Activated CD4-positive, alpha-beta T cell treated with anti-CD3 and anti-CD28 coated beads, Interleukin-2, amount 10 ng/mL, durations not matched to agents 7 days and 5 days (primary cell): ENCODE results near the gene CMA1. TPM values are rescaled to one million over a fixed set of nuclear protein-coding genes. Genes with fewer than 3 reads are reported as not detected.
"Not testable (repeated sequence)": the region's sequence is repeated elsewhere in the genome, so short reads cannot be mapped to it uniquely, and the experiment has no call there.

Source experiments
- CTCF ChIA-PET: fragments of 350-600 bp; sonication (Branson Sonifier 250); formaldehyde crosslinking; loops from one replicate; lab custom pipeline; 2021; ENCODE audit warnings: antibody characterized with exemption; lab: Charles Lee
- POLR2A ChIA-PET: fragments of 350-600 bp; sonication (Branson Sonifier 250); formaldehyde crosslinking; loops from one replicate; lab custom pipeline; 2021; ENCODE audit warnings: antibody characterized with exemption; lab: Charles Lee
- DNase-seq: peaks from one replicate; pipeline ENCODE4 v3.0.0-alpha.2; 2020
- H3K27ac Mint-ChIP-seq: one replicate; pipeline ENCODE4 v1.8.0; 2021; ENCODE audit warnings: mild to moderate bottlenecking, moderate library complexity, mixed read lengths
- H3K27me3 Mint-ChIP-seq: one replicate; pipeline ENCODE4 v1.8.0; 2021; ENCODE audit warnings: mixed read lengths
- H3K36me3 Mint-ChIP-seq: one replicate; pipeline ENCODE4 v1.8.0; 2021; ENCODE audit warnings: low read depth, mixed read lengths
- H3K4me1 Mint-ChIP-seq: one replicate; pipeline ENCODE4 v1.8.0; 2021; ENCODE audit warnings: mixed read lengths
- H3K4me3 Mint-ChIP-seq: one replicate; pipeline ENCODE4 v1.8.0; 2021; ENCODE audit warnings: mild to moderate bottlenecking, moderate library complexity, mixed read lengths
- H3K9me3 Mint-ChIP-seq: one replicate; pipeline ENCODE4 v1.8.0; 2021; ENCODE audit warnings: mixed read lengths
- total RNA-seq, 2 experiments: library from RNA; stranded (reverse); gene quantifications; one replicate each; pipeline ENCODE4 v1.2.3, GENCODE V29; 2021

Gene CMA1, protein sequence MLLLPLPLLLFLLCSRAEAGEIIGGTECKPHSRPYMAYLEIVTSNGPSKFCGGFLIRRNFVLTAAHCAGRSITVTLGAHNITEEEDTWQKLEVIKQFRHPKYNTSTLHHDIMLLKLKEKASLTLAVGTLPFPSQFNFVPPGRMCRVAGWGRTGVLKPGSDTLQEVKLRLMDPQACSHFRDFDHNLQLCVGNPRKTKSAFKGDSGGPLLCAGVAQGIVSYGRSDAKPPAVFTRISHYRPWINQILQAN
- not detected for total RNA-seq

DNA sequence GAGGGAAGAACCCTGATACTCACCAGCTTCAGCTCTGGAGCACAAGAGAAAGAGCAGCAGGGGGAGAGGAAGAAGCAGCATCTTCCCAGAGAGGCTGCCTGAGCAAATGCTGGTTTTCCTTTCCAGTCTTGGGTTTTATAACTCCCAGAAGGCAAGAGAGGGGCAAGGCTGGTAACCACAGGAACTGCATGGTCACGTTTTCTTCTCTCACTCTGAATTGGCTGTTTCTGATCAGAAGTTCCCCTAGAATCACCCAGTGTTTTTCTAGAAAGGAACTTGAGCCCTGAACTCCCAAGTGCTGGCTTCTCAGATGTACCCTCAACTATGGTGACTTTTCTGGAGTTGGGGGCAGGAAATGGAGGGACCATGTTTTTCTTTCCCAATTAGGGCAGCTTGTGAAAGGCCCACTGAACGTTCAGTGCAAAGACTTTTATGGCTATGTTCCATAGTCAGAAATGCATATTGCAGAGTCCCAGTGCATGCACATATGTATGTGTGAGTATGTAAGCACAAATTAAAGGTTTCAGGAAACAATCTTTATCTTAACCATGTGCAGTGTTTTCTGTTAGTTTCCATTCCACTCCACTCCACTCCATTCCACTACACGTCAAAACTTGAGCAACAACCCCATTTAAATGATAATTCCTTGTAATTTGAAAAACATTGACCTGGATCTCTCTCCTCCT lies at the start of gene CMA1:
CMA1 (minus strand) TSS at position 111 of the 686 bp plus-strand sequence; CDS start at position 81, 30 bp downstream.
- Mint-ChIP-seq H3K27ac (no peak within 1 kb of the TSS), H3K9me3 (no peaks in the 10 kb centered on the region), H3K36me3 (no peaks in the 10 kb centered on the region), H3K4me3 (no peak within 1 kb of the TSS), H3K27me3 (peaks cover 14% of the 10 kb centered on the region), H3K4me1 (peaks cover 12% of the 10 kb centered on the region)
- DNase-seq = no peak
- POLR2A ChIA-PET = no interaction called here
- CTCF ChIA-PET = no interaction called here

DNA sequence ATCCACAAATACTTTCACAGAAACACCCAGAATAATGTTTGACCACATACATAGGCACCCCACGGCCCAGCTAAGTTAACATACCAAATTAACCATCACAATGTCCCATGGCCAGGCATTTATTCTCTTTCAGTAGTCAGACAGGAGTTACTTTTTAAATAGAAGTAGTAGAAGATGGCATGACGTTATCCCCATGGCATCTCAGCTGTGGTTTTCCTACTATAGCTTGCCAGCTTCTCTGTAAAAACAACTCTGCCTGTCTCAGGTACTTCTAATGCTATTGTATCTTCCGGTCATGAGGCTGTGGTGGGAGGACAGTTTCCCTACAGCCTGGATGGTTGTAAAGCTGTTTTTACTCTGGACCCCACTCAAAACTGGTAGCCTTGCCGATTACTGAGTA lies 48.7 kb upstream of the CMA1 start:
- DNase-seq = no peak
- peaks cover 4% of the 10 kb centered on the region for H3K9me3 Mint-ChIP-seq
- POLR2A ChIA-PET = no interaction called here
- peaks cover 4% of the 10 kb centered on the region for H3K27me3 Mint-ChIP-seq
- no peaks in the 10 kb centered on the region for H3K36me3 Mint-ChIP-seq
- no peak overlapping the region for H3K27ac Mint-ChIP-seq
- CTCF ChIA-PET = no interaction called here
- no peaks in the 10 kb centered on the region for H3K4me1 Mint-ChIP-seq
- H3K4me3 Mint-ChIP-seq = no peak overlapping the region

DNA sequence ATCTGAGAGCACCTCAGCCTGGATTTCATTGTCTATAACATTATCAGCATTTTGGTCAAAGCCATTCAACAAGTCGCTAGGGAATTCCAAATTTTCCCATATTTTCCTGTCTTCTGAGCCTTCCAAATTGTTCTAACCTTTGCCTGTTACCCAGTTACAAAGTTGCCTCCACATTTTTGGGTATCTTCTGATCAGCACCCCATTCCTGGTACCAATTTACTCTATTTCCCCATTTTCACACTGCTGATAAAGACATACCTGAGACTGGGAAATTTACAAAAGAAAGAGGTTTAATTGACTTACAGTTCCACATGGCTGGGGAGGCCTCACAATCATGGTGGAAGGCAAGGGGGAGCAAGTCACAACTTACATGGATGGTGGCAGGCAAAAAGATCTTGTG lies 41.0 kb upstream of the CMA1 start:
- H3K4me1 Mint-ChIP-seq, DNase-seq, POLR2A ChIA-PET, H3K4me3 Mint-ChIP-seq, H3K27ac Mint-ChIP-seq, CTCF ChIA-PET, H3K36me3 Mint-ChIP-seq: not testable (repeated sequence)
- Mint-ChIP-seq H3K27me3 (peaks cover 11% of the 10 kb centered on the region), H3K9me3 (peaks cover 25% of the 10 kb centered on the region)

DNA sequence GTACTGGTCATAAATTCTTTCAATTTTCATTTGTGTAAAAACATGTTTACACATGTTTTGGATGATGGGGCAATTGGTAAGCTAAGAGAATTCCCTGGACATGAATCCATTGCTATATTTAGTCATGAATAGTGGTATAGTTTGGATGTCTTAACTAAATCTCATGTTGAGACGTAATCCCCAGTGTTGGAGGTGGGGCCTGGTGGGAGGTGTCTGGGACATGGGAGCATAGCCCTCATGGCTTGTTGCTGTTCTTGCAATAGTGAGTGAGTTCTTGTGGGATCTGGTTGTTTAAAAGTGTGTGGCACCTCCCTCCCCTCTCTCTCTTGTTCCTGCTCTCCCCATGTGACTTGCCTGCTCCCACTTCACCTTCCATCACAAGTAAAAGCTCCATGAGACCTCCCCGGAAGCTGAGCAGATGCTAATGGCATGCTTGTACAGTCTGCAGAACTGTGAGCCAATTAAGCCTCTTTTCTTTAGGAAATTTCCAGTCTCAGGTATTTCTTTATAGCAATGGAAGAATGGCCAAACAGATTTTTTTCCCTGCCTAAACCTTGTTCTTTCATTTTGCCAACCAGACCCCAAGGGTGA lies 34.4 kb upstream of the CMA1 start:
- H3K27me3 Mint-ChIP-seq = peaks cover 18% of the 10 kb centered on the region
- H3K9me3 Mint-ChIP-seq = peaks cover 16% of the 10 kb centered on the region
- H3K27ac Mint-ChIP-seq = no peak overlapping the region
- no peak for DNase-seq
- no peaks in the 10 kb centered on the region for H3K36me3 Mint-ChIP-seq
- H3K4me3 Mint-ChIP-seq = no peak overlapping the region
- POLR2A ChIA-PET = no interaction called here
- CTCF ChIA-PET = no interaction called here
- H3K4me1 Mint-ChIP-seq = no peaks in the 10 kb centered on the region

DNA sequence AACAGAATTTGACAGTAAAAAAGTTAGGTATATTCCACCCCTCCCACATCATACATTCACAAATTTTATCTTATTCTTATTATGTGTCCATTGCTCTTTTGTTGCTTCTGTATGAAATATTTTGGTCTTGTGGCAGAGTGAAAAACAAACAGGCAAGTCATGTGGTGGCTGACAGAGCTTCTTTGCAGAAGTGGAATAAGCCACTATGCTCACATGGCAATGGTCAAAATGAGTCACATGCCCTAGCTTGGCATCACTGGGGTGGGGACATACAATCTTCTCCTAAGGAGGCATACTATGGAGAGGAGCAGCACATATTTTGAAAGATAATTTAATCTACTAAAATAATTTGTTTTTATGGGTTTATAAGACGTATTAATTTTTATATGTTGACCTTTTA lies 27.7 kb upstream of the CMA1 start:
- ChIA-PET POLR2A (no interaction called here), CTCF (no interaction called here)
- Mint-ChIP-seq H3K9me3 (peaks cover 11% of the 10 kb centered on the region), H3K27me3 (peaks cover 9% of the 10 kb centered on the region), H3K36me3 (no peaks in the 10 kb centered on the region), H3K4me3 (no peak overlapping the region), H3K27ac (no peak overlapping the region), H3K4me1 (peaks cover 2% of the 10 kb centered on the region)
- no peak for DNase-seq

DNA sequence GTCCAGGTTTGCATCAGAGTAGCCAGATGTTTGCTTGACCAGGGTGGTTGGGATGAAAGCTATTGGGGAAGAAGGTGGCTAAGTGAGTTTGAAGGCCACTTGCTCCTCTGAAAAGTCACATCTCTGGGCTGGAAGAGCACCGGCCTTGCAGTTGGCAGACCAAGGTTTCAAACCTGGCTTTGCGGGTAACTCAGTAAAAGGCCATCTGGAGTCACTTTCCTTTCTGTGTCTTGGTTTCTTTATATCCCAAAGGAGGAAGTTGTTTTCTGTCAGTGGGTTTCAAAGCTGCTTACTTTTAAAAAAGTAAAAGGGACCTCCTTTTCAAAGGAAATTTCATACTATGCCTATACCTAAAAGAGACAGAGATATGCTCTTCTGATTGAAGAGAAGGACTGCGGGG lies 26.2 kb upstream of the CMA1 start:
- no peaks in the 10 kb centered on the region for H3K36me3 Mint-ChIP-seq
- ChIA-PET CTCF (interaction anchor here (1.2 kb wide), 1 partner anchor 74 kb away, joined by 3 read pairs; no protein-coding TSS in a partner anchor), POLR2A (no interaction called here)
- no peak overlapping the region for H3K27ac Mint-ChIP-seq
- no peak overlapping the region for H3K4me3 Mint-ChIP-seq
- H3K27me3 Mint-ChIP-seq = peaks cover 7% of the 10 kb centered on the region
- DNase-seq = no peak
- peaks cover 5% of the 10 kb centered on the region for H3K9me3 Mint-ChIP-seq
- peaks cover 2% of the 10 kb centered on the region for H3K4me1 Mint-ChIP-seq

DNA sequence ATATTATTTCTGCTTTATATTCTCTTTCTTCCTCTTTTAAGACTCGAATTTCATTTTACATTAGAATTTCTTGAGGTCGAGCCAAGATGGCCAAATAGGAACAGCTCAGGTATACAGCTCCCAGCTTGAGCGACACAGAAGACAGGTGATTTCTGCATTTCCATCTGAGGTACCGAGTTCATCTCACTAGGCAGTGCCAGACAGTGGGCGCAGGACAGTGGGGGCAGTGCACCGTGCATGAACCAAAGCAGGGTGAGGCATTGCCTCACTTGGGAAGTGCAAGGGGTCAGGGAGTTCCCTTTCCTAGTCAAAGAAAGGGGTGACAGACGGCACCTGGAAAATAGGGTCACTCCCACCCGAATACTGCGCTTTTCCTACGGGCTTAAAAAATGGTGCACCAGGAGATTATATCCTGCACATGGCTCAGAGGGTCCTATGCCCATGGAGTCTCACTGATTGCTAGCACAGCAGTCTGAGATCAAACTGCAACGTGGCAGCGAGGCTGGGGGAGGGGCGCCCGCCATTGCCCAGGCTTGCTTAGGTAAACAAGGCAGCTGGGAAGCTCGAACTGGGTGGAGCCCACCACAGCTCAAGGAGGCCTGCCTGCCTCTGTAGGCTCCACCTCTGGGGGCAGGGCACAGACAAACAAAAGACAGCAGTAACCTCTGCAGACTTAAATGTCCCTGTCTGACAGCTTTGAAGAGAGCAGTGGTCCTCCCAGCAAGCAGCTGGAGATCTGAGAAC lies 18.0 kb upstream of the CMA1 start:
- H3K36me3 Mint-ChIP-seq, POLR2A ChIA-PET, H3K4me3 Mint-ChIP-seq, H3K9me3 Mint-ChIP-seq, H3K4me1 Mint-ChIP-seq, DNase-seq, H3K27ac Mint-ChIP-seq, CTCF ChIA-PET: not testable (repeated sequence)
- H3K27me3 Mint-ChIP-seq = peaks cover 14% of the 10 kb centered on the region

DNA sequence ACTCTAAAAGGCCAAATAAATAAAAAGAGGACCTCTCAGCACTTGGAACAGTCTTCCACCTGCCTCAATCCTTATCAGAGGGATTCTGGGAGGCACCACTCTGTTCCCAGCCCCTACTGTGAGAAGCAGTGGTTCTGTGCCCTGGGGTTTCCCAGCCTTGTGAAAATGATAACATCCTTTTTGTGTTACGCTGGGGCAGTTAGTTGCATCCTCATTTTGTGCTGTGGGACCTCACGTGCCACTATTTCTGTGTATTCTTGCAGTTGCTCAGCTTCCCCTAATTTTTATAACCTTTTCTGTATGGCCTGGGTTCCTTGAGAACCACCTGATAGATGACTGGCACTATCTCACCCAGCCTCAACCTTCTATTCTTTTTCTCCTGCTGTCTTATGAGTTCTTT lies 10.8 kb upstream of the CMA1 start:
- Mint-ChIP-seq H3K36me3 (no peaks in the 10 kb centered on the region), H3K4me1 (peaks cover 2% of the 10 kb centered on the region), H3K9me3 (no peaks in the 10 kb centered on the region), H3K27ac (no peak overlapping the region), H3K27me3 (peaks cover 4% of the 10 kb centered on the region), H3K4me3 (no peak overlapping the region)
- no peak for DNase-seq
- ChIA-PET CTCF (no interaction called here), POLR2A (no interaction called here)

DNA sequence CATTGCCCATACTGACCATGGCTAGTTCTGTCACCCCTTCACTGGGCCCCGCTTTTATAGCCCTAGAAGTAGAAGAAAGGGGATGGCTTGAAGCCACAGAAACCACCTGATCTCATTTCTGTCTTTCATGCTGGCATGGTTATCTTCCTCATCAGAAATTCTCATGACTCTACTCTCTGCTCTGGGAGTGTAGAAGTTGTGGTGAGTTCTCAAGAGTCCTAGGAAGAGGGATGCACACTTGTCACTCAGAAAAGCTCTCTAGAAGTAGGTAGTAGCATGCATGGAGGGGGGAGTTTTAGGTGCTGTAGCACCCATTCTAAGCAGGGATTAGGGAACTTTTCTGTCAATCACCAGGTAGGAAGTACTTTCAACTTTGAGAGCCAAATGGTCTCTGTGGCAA lies 6.1 kb upstream of the CMA1 start:
- peaks cover 9% of the 10 kb centered on the region for H3K27me3 Mint-ChIP-seq
- H3K27ac Mint-ChIP-seq = no peak overlapping the region
- H3K36me3 Mint-ChIP-seq = no peaks in the 10 kb centered on the region
- DNase-seq = no peak
- no peaks in the 10 kb centered on the region for H3K9me3 Mint-ChIP-seq
- ChIA-PET POLR2A (no interaction called here), CTCF (no interaction called here)
- H3K4me3 Mint-ChIP-seq = no peak overlapping the region
- peaks cover 2% of the 10 kb centered on the region for H3K4me1 Mint-ChIP-seq

DNA sequence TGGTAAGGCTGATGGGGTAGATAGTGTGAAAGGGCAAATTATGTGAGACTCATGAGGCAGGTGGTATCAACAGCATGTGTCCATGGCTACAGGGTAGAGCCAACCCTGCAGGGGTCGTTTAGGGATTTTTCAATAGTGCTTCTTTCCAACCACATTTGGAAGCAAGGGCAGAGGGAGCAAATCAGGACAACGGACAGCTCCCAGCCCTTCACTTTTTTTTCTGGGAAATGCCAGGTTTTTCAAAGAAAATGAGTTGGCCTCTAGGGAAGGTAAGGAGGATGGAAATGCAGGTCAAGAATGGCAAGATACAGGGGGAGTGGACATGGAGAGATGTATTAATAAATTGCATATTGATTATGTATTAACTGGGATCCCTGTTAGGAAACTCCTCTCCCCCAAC lies 4.9 kb upstream of the CMA1 start:
- DNase-seq = no peak
- peaks cover 11% of the 10 kb centered on the region for H3K27me3 Mint-ChIP-seq
- CTCF ChIA-PET = no interaction called here
- H3K4me1 Mint-ChIP-seq = peaks cover 6% of the 10 kb centered on the region
- H3K9me3 Mint-ChIP-seq = no peaks in the 10 kb centered on the region
- H3K27ac Mint-ChIP-seq = no peak overlapping the region
- no peak overlapping the region for H3K4me3 Mint-ChIP-seq
- POLR2A ChIA-PET = no interaction called here
- H3K36me3 Mint-ChIP-seq = no peaks in the 10 kb centered on the region

DNA sequence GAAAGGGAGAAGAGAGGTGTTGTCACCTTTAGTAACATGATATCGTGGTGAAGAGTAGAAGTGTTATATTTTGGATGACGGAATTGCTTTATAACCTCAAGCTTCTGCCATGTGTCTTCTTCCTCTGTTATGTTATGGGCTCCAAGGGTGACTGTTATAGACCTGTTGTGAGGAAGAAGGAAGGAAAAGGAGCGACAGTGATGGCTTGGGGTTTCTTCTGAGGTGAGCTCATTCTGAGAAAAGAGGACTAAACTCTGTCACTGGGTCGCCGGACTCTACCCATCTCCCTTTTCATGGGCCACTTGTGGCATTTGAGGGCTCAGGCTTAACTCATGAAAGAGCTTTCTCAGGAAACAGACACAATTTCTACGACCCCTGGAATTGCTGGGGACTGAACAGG lies 1.6 kb downstream of the CMA1 start:
- Mint-ChIP-seq H3K27me3 (peaks cover 14% of the 10 kb centered on the region), H3K36me3 (no peaks in the 10 kb centered on the region), H3K4me3 (no peak overlapping the region), H3K4me1 (peaks cover 12% of the 10 kb centered on the region), H3K9me3 (no peaks in the 10 kb centered on the region), H3K27ac (no peak overlapping the region)
- ChIA-PET CTCF (interaction anchor here (0.7 to 0.8 kb wide), 2 partner anchors 24 to 204 kb away, joined by 3 to 4 read pairs; no protein-coding TSS in a partner anchor), POLR2A (no interaction called here)
- no peak for DNase-seq

DNA sequence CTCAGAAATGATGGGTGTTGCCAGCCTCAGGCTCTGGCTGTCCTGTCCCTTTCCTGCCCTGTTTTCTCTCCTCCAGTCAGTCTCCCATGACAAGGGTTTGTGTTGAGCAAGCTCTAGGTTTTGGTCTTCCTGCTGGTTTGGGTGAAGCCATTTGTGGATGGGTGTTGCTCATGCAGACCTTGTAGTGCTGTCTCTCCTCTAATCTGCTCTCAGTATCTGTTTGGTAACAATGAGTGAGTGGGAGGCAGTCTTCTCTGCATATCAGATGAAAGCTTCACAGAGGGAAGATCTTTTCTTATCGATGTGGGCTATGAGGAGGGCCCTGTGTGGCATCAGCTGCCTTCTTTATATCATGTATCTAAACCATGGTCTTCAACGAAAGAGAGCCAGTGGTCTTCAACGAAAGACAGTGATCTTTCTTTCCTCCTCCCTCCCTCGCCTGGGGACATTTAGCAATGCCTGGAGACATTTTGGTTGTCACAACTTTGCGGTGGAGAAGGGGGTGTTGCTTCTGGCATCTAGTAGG lies 3.6 kb downstream of the CMA1 start:
- Mint-ChIP-seq H3K27me3 (peaks cover 5% of the 10 kb centered on the region), H3K36me3 (no peaks in the 10 kb centered on the region), H3K9me3 (no peaks in the 10 kb centered on the region), H3K27ac (no peak overlapping the region), H3K4me1 (peaks cover 12% of the 10 kb centered on the region), H3K4me3 (no peak overlapping the region)
- DNase-seq = no peak
- ChIA-PET POLR2A (no interaction called here), CTCF (interaction anchor here (0.6 kb wide), 1 partner anchor 877 kb away, joined by 6 read pairs; no protein-coding TSS in a partner anchor)
